ENCODE results near the gene VTI1A. TPM values are rescaled to one million over a fixed set of nuclear protein-coding genes. Genes with fewer than 3 reads are reported as not detected.

The VTI1A gene
- total and polyA plus RNA-seq, 2 experiments from 2014 or later: 26.8 to 31.0 TPM

GRCh38 chr10:112631501-112632400, 184.7 kb downstream of the VTI1A start:
- H3K9me2 ChIP-seq (ENCODE audit: insufficient read depth): no peaks in the 10 kb centered on the region
- TF ChIP-seq ZNF331 (CRISPR knock-in tag; IDR thresholded peaks at IDR 0.05; ENCODE audit: low read depth) (no peak), POLR2AphosphoS5 (IDR thresholded peaks at IDR 0.05; ENCODE audit: low read depth) (no peak), ZNF462 (CRISPR knock-in tag; IDR thresholded peaks at IDR 0.05) (no peak), REST (IDR thresholded peaks at IDR 0.05; ENCODE audit: unreplicated experiment) (no peak), JUNB (IDR thresholded peaks at IDR 0.05; ENCODE audit: unreplicated experiment) (no peak), EZH2 (IDR thresholded peaks at IDR 0.05; ENCODE audit: low read depth, unreplicated experiment) (no peak), STAT1 (IDR thresholded peaks at IDR 0.05; ENCODE audit: unreplicated experiment) (no peak), NANOG (IDR thresholded peaks at IDR 0.05; ENCODE audit: borderline replicate concordance) (no peak), EZH2phosphoT487 (IDR thresholded peaks at IDR 0.05; ENCODE audit: unreplicated experiment) (no peak), CREB1 (CRISPR knock-in tag; IDR thresholded peaks at IDR 0.05; ENCODE audit: low read depth) (no peak), ETS1 (IDR thresholded peaks at IDR 0.05) (no peak), ZNF114 (CRISPR knock-in tag; IDR thresholded peaks at IDR 0.05) (no peak)
- H4K20me1 ChIP-seq (replicated peaks; ENCODE audit: insufficient read depth): no peaks in the 10 kb centered on the region
- H3K36me3 Mint-ChIP-seq (ENCODE audit: low read depth): no peaks in the 10 kb centered on the region
- H3K27ac ChIP-seq (ENCODE audit: low read depth): peak overlapping the region; percentile 13; the same call in 1 of the 2 replicates
- peaks cover 10% of the 10 kb centered on the region; the same call in 1 of the 2 replicates for H3K4me1 ChIP-seq (ENCODE audit: insufficient read depth)
- no peak overlapping the region for H2AFZ ChIP-seq
- DNase-seq (ENCODE audit: low spot score): no peak
- no peak overlapping the region for H3K27ac Mint-ChIP-seq
- H3K4me2 ChIP-seq: no peak overlapping the region
- H3K4me1 Mint-ChIP-seq: peaks cover 27% of the 10 kb centered on the region
- H3K9me3 Mint-ChIP-seq: no peaks in the 10 kb centered on the region
- peaks cover 6% of the 10 kb centered on the region for H3K27me3 Mint-ChIP-seq (ENCODE audit: insufficient read depth, low read depth, poor library complexity)
- H3K4me3 Mint-ChIP-seq: no peak overlapping the region
- no peak overlapping the region for H3K4me3 ChIP-seq
- H3F3A ChIP-seq (replicated peaks; ENCODE audit: low read depth): no peaks in the 10 kb centered on the region; the same call in 1 of the 2 replicates
- H3K27me3 ChIP-seq (ENCODE audit: insufficient read depth): no peaks in the 10 kb centered on the region
- no peaks in the 10 kb centered on the region for H3K79me2 ChIP-seq (replicated peaks; ENCODE audit: insufficient read depth)
- H3K36me3 ChIP-seq (ENCODE audit: insufficient read depth): no peaks in the 10 kb centered on the region
- peak; percentile 37; the same call in 1 of the 3 replicates for ATAC-seq
